Measurements from ENCODE around the gene KCNMB4.

DNA sequence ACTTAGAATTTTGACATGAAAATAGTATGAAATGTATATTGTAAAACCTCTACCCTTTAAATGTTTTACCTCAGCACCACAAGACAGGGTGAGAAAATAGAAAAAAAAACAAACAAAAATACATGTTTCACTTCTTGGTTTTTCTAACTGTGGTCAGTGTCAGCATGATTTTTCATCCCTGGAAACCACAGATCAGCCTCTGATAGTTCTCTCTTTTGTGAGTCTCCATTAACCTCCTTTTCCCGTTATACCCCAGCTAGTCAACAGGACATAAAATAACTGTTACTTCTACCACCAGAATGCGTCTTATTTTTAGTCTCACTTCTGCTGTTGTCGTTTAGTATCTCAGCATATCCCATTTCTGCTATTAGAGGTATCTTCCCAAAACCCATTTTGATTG, 48.3 kb upstream of the KCNMB4 start:
- TF ChIP-seq, protein P1, sequence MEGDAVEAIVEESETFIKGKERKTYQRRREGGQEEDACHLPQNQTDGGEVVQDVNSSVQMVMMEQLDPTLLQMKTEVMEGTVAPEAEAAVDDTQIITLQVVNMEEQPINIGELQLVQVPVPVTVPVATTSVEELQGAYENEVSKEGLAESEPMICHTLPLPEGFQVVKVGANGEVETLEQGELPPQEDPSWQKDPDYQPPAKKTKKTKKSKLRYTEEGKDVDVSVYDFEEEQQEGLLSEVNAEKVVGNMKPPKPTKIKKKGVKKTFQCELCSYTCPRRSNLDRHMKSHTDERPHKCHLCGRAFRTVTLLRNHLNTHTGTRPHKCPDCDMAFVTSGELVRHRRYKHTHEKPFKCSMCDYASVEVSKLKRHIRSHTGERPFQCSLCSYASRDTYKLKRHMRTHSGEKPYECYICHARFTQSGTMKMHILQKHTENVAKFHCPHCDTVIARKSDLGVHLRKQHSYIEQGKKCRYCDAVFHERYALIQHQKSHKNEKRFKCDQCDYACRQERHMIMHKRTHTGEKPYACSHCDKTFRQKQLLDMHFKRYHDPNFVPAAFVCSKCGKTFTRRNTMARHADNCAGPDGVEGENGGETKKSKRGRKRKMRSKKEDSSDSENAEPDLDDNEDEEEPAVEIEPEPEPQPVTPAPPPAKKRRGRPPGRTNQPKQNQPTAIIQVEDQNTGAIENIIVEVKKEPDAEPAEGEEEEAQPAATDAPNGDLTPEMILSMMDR (IDR thresholded peaks at IDR 0.05) = no peak
- TF ChIP-seq POLR2AphosphoS5 (IDR thresholded peaks at IDR 0.05) = no peak

All from esophagus muscularis mucosa (tissue), 3 donors.